ENCODE results near the gene FAM78B. TPM values are rescaled to one million over a fixed set of nuclear protein-coding genes. Genes with fewer than 3 reads are reported as not detected.

The FAM78B gene
- total and polyA plus RNA-seq, 10 of the 15 experiments (the other 5 are each of a cell fraction or from before 2014, with no cell fraction given), result 0.10 to 4.9 (median 1.6) TPM

DNA sequence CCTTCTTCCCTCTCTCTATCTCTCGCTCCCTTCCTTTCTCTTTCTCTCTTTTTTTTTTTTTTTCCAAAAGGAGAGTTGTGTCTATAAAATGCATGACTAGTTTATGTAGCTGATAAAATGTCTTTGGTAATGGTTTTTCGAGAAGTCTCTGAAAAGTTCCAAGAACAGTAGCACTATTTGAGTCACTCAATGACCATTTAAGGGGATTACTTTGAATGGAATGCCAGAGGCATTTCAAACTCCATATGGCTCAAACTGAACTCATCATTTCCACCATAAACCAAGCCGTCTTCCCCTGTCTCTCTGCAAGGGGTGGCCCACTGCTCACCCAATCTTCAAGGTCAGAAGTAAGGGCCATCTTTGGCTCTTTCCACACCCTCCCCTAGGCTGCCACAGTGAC lies 93.3 kb downstream of the FAM78B start (continued):
- TF ChIP-seq, protein P1, sequence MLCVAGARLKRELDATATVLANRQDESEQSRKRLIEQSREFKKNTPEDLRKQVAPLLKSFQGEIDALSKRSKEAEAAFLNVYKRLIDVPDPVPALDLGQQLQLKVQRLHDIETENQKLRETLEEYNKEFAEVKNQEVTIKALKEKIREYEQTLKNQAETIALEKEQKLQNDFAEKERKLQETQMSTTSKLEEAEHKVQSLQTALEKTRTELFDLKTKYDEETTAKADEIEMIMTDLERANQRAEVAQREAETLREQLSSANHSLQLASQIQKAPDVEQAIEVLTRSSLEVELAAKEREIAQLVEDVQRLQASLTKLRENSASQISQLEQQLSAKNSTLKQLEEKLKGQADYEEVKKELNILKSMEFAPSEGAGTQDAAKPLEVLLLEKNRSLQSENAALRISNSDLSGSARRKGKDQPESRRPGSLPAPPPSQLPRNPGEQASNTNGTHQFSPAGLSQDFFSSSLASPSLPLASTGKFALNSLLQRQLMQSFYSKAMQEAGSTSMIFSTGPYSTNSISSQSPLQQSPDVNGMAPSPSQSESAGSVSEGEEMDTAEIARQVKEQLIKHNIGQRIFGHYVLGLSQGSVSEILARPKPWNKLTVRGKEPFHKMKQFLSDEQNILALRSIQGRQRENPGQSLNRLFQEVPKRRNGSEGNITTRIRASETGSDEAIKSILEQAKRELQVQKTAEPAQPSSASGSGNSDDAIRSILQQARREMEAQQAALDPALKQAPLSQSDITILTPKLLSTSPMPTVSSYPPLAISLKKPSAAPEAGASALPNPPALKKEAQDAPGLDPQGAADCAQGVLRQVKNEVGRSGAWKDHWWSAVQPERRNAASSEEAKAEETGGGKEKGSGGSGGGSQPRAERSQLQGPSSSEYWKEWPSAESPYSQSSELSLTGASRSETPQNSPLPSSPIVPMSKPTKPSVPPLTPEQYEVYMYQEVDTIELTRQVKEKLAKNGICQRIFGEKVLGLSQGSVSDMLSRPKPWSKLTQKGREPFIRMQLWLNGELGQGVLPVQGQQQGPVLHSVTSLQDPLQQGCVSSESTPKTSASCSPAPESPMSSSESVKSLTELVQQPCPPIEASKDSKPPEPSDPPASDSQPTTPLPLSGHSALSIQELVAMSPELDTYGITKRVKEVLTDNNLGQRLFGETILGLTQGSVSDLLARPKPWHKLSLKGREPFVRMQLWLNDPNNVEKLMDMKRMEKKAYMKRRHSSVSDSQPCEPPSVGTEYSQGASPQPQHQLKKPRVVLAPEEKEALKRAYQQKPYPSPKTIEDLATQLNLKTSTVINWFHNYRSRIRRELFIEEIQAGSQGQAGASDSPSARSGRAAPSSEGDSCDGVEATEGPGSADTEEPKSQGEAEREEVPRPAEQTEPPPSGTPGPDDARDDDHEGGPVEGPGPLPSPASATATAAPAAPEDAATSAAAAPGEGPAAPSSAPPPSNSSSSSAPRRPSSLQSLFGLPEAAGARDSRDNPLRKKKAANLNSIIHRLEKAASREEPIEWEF (IDR thresholded peaks at IDR 0.05; ENCODE audit: insufficient replicate concordance, low read depth, low read length), result no peak
- no peak for TF ChIP-seq SP1 (IDR thresholded peaks at IDR 0.05; ENCODE audit: low read depth, low read length)
- TF ChIP-seq SRF (IDR thresholded peaks at IDR 0.05; ENCODE audit: low read depth in 2 of 2, low read length in 2 of 2), result no peak
- TF ChIP-seq SPI1 (IDR thresholded peaks at IDR 0.05; ENCODE audit: borderline replicate concordance, insufficient read depth, low read depth, low read length), result no peak
- TF ChIP-seq, protein P2, sequence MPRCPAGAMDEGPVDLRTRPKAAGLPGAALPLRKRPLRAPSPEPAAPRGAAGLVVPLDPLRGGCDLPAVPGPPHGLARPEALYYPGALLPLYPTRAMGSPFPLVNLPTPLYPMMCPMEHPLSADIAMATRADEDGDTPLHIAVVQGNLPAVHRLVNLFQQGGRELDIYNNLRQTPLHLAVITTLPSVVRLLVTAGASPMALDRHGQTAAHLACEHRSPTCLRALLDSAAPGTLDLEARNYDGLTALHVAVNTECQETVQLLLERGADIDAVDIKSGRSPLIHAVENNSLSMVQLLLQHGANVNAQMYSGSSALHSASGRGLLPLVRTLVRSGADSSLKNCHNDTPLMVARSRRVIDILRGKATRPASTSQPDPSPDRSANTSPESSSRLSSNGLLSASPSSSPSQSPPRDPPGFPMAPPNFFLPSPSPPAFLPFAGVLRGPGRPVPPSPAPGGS (IDR thresholded peaks at IDR 0.05; ENCODE audit: borderline replicate concordance, insufficient read depth, low read depth, low read length, poor library complexity, severe bottlenecking), result no peak

DNA sequence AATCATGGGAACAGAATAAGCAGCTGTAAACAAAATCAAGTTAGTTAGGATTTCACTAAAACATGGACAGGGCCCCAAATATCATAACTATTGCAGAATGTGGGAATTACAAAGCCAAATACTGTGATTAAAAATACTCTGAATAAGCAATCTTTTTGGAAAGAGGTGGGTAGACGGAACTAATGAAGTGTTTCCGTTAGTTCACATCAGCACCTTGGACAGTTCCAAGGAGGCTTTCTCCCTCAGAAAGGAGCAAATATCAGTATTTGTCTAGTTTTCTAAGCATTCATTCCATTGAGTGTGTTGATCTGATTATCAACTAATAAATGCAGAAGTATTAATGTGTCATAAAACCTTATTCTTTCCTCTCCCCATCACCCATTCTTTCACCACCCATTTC lies 97.4 kb downstream of the FAM78B start:
- Histone ChIP-seq H3K9ac (ENCODE audit: control insufficient read depth, insufficient read depth, low read length) (no peak overlapping the region), H3K4me3 (no peak overlapping the region), H3K4me1 (ENCODE audit: control insufficient read depth, insufficient read depth, low read length) (no peaks in the 10 kb centered on the region), H2AFZ (ENCODE audit: control insufficient read depth, low read depth, low read length) (no peak overlapping the region), H4K20me1 (ENCODE audit: control insufficient read depth, insufficient read depth) (no peaks in the 10 kb centered on the region), H3K27ac (ENCODE audit: control insufficient read depth, insufficient read depth) (no peak overlapping the region), H3K4me2 (ENCODE audit: control insufficient read depth, insufficient read depth) (no peak overlapping the region), H3K36me3 (ENCODE audit: control insufficient read depth in 2 of 2, insufficient read depth in 2 of 2, low read length in 1 of 2) (no peaks in the 10 kb centered on the region), H3K27me3 (replicated peaks in 1 of 2; ENCODE audit: control insufficient read depth in 2 of 2, insufficient read depth in 2 of 2, low read length in 1 of 2) (no peaks in the 10 kb centered on the region), H3K9me3 (replicated peaks; ENCODE audit: control insufficient read depth, insufficient read depth, low read length) (no peaks in the 10 kb centered on the region), H3K79me2 (ENCODE audit: control insufficient read depth, insufficient read depth, low read length) (no peaks in the 10 kb centered on the region)
- CTCF ChIA-PET, result no interaction called here
- RAD21 ChIA-PET (ENCODE audit: unreplicated experiment), result no interaction called here
- intact Hi-C loops (cut with micrococcal nuclease; ENCODE audit: unreplicated experiment) (no loop called here), in situ Hi-C loops (cut with MboI) (no loop called here)
- POLR2A ChIA-PET, result no interaction called here
- 60% methylated on average over 2 of the region's 2 CpGs for WGBS (ENCODE audit: insufficient coverage, insufficient replicate concordance, low lambda C conversion rate, missing lambda C conversion rate)
- FAIRE-seq, result no peak
- DNase-seq (ENCODE audit: low read depth, low spot score), result no peak
- no TSS peak for BruUV-seq (replicated peaks)
- SMC1A ChIA-PET (ENCODE audit: uncharacterized antibody, unreplicated experiment), result interaction anchor here (1.0 to 2.0 kb wide), 3 partner anchors 10 to 21 kb away, joined by 3 to 6 read pairs (median 3); no protein-coding TSS in a partner anchor
- ATAC-seq, result no peak
- TF ChIP-seq, protein P3, sequence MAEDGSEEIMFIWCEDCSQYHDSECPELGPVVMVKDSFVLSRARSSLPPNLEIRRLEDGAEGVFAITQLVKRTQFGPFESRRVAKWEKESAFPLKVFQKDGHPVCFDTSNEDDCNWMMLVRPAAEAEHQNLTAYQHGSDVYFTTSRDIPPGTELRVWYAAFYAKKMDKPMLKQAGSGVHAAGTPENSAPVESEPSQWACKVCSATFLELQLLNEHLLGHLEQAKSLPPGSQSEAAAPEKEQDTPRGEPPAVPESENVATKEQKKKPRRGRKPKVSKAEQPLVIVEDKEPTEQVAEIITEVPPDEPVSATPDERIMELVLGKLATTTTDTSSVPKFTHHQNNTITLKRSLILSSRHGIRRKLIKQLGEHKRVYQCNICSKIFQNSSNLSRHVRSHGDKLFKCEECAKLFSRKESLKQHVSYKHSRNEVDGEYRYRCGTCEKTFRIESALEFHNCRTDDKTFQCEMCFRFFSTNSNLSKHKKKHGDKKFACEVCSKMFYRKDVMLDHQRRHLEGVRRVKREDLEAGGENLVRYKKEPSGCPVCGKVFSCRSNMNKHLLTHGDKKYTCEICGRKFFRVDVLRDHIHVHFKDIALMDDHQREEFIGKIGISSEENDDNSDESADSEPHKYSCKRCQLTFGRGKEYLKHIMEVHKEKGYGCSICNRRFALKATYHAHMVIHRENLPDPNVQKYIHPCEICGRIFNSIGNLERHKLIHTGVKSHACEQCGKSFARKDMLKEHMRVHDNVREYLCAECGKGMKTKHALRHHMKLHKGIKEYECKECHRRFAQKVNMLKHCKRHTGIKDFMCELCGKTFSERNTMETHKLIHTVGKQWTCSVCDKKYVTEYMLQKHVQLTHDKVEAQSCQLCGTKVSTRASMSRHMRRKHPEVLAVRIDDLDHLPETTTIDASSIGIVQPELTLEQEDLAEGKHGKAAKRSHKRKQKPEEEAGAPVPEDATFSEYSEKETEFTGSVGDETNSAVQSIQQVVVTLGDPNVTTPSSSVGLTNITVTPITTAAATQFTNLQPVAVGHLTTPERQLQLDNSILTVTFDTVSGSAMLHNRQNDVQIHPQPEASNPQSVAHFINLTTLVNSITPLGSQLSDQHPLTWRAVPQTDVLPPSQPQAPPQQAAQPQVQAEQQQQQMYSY (CRISPR knock-in tag; IDR thresholded peaks at IDR 0.05), result no peak
- TF ChIP-seq, protein P4, sequence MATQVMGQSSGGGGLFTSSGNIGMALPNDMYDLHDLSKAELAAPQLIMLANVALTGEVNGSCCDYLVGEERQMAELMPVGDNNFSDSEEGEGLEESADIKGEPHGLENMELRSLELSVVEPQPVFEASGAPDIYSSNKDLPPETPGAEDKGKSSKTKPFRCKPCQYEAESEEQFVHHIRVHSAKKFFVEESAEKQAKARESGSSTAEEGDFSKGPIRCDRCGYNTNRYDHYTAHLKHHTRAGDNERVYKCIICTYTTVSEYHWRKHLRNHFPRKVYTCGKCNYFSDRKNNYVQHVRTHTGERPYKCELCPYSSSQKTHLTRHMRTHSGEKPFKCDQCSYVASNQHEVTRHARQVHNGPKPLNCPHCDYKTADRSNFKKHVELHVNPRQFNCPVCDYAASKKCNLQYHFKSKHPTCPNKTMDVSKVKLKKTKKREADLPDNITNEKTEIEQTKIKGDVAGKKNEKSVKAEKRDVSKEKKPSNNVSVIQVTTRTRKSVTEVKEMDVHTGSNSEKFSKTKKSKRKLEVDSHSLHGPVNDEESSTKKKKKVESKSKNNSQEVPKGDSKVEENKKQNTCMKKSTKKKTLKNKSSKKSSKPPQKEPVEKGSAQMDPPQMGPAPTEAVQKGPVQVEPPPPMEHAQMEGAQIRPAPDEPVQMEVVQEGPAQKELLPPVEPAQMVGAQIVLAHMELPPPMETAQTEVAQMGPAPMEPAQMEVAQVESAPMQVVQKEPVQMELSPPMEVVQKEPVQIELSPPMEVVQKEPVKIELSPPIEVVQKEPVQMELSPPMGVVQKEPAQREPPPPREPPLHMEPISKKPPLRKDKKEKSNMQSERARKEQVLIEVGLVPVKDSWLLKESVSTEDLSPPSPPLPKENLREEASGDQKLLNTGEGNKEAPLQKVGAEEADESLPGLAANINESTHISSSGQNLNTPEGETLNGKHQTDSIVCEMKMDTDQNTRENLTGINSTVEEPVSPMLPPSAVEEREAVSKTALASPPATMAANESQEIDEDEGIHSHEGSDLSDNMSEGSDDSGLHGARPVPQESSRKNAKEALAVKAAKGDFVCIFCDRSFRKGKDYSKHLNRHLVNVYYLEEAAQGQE (IDR thresholded peaks at IDR 0.05; ENCODE audit: low read depth, low read length), result peak; percentile 84
- peak; percentile 97 for TF ChIP-seq ZNF24 (IDR thresholded peaks at IDR 0.05)

All from GM12878 (cell line).